ENCODE measurements around the gene SLC6A1.

SLC6A1 gene

GRCh38 chr3:10970306-10970960 lies 22.1 kb upstream of the SLC6A1 start:
- DNase-seq (ENCODE audit: low read depth in 3 of 3, low spot score in 1 of 3) = no peak

- DNase-seq (ENCODE audit: low read depth in 3 of 3, low spot score in 1 of 3) = no peak
Measured at GRCh38 chr3:10972072-10972782, 20.3 kb upstream of the SLC6A1 start.

DNA sequence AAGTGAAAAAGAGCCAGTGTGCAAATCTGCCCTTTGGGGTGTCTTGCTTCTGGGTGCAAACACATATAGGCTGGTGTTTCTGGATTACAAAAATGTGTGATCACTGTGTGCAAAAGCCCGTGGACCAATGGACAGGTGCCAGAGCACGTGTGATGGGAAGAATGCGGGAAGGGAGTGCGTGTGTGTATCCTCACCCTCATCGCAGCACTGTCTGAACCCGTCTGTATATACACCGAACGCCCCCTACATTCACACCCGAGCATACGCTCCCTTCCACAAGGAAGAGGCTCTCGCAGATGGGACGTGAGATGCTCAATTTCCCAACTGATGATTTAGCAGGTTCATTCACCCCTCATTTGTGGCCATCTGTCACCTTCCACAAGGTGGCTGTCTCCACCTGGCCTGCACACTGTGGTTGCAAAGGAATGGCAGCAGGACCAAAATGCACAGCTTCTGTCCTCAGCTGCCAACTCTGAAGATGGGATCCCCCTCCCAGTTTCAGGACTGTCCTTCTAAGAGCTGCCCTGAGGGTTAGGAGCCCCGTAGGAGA lies 19.4 kb upstream of the SLC6A1 start:
- DNase-seq (ENCODE audit: low read depth in 3 of 3, low spot score in 1 of 3) = no peak

DNA sequence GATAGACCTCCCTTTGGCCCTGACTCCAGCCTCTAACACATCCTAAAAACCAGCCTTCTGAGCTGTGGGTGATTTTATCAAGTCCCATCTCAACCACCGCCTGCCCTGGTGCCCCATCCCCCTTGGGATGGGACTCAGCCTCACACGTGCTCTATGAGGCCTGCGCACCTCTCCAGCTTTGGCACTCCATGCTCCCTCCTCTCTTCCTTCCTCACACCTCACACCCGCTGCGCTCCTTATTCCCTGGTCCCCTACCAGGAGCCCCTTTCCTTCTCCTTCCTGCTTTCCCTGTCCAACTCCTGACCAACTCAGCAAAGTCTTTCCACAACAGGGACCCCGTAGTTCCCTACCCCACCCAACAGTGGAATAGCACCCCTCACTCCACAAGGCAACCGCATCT lies 18.4 kb upstream of the SLC6A1 start:
- no peak for DNase-seq (ENCODE audit: low read depth in 3 of 3, low spot score in 1 of 3)

- no peak for DNase-seq (ENCODE audit: low read depth in 3 of 3, low spot score in 1 of 3)
Measured at GRCh38 chr3:10974746-10975375, 17.7 kb upstream of the SLC6A1 start.

DNA sequence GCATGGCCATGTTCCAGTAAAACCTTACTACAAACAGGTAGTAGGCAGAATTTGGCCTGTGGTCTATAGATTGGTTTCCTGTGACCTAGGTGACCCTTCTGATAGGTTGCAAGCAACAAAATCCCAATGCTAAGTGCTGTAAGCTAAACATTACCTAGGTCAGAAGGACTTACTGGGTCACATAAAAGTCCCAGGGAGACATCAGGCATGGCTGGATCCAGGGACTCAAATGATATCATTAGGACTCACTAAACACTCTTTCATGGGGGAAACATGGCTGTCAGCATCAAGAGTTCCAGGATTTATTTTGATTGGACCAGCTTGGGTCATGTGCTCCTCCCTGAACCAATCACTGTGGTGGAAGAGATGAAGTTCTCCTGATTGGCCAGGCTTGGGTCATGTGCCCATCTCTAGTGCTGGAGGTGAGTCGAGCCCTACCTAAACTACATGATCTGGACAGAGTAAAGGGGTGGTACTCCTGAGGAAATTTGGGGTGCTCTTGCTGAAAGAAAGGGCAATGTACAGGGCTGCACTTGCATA lies 16.8 kb upstream of the SLC6A1 start:
- no peak for DNase-seq (ENCODE audit: low read depth in 3 of 3, low spot score in 1 of 3)

DNA sequence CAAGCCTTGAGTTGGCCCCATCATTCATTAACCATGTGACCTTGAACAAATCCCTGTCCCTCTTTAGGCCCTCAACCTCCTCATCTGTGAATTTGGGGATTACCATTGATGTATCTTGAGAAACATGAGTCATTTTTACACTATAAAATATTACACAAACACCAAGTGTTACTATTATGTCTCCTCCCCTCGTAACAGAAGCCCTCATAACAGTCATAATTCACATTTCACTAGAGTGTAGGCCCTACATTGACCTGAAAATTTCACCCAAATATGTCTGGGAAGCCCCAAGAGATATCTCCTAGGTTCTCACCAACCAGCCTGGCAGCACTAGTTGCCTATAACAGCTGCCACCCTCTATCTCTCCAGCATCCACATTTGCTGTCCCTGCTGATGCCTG lies 15.8 kb upstream of the SLC6A1 start:
- DNase-seq (ENCODE audit: low read depth in 3 of 3, low spot score in 1 of 3) = no peak

DNA sequence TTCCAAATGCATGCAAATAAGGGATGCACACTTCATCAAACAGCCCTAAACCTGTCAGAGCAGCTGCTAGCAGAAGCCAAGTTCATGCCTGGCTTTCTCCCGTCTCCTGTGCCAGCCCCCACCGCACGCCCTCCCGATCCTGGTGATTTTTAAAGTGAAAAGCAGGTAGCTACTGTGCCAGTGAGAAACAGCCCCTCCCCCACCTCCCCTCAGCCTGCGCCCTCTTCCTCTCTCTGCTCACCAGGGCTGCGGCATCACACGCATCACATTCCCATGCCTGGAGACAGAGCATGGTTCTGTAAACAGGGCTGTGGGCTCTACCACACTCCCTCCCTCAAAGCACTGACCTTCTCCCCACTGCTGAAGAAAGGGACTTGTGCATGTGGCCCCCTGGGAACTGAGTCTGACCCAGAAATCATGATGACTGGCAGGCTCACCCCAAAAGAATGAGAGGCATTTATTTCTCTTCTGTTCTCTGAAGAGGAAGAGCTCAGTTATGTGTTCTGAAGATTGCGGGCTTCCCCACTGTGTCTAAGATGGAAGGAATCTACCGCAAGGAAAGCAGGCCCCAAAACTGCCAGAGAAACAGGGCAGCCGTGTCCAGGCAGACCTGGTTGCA lies 14.5 kb upstream of the SLC6A1 start:
- no peak for DNase-seq (ENCODE audit: low read depth in 3 of 3, low spot score in 1 of 3)

DNA sequence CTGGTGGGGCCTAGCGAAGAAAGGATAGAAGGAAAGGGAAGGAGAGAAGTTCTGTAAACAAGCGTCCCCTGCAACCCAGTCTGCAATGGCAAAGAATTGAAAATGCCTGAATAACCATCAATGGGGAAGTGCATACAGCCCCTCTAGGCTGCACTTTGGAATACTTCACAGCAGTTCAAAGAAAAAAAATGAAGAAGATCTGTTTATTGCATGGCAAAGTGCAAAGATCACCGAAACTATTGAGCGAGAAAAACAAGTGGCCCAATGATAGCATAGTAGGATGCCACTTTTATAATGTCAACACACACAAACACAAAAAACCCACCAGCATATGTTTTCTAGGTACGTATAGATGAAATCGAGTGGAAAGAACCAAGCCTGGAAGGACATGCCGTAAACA lies 13.6 kb upstream of the SLC6A1 start:
- no peak for DNase-seq (ENCODE audit: low read depth in 3 of 3, low spot score in 1 of 3)

- no peak for DNase-seq (ENCODE audit: low read depth in 3 of 3, low spot score in 1 of 3)
Measured at GRCh38 chr3:10980312-10980711, 12.2 kb upstream of the SLC6A1 start.

- DNase-seq (ENCODE audit: low read depth in 3 of 3, low spot score in 1 of 3) = no peak
Measured at GRCh38 chr3:10981031-10981430, 11.5 kb upstream of the SLC6A1 start.

GRCh38 chr3:10981961-10982360 lies 10.6 kb upstream of the SLC6A1 start:
- no peak for DNase-seq (ENCODE audit: low read depth in 3 of 3, low spot score in 1 of 3)

GRCh38 chr3:10982782-10983181 lies 9.8 kb upstream of the SLC6A1 start:
- DNase-seq (ENCODE audit: low read depth in 3 of 3, low spot score in 1 of 3) = no peak

- no peak for DNase-seq (ENCODE audit: low read depth in 3 of 3, low spot score in 1 of 3)
Measured at GRCh38 chr3:10983219-10983916, 9.2 kb upstream of the SLC6A1 start.

DNA sequence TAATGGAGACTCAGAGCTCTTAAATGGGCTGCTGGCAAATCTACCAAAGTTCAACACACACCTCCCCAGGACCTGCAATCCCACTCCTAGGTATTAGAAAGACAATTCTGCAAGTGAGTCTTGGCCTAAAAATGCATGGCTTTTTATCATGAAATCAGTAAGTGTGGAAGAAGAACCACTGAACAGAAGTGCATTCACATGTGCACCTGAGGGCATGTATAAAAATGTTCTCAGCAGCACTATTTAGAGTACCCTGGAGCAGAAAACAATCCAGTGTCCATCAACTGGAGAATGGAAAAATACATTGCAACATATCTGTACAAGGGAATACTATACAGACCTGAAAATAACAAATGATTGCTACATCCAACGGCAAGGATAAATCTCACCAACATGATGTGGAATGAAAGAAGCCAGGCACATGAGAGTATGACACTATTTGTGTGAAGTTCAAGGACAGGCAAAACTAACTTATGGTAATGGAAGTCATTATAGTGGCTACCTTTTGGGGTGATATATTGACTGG lies 8.1 kb upstream of the SLC6A1 start:
- no peak for DNase-seq (ENCODE audit: low read depth in 3 of 3, low spot score in 1 of 3)

- no peak for DNase-seq (ENCODE audit: low read depth in 3 of 3, low spot score in 1 of 3)
Measured at GRCh38 chr3:10985181-10985580, 7.4 kb upstream of the SLC6A1 start.

GRCh38 chr3:10986592-10986991 lies 6.0 kb upstream of the SLC6A1 start:
- DNase-seq (ENCODE audit: low read depth in 3 of 3, low spot score in 1 of 3) = no peak

GRCh38 chr3:10988001-10988665 lies 4.4 kb upstream of the SLC6A1 start:
- DNase-seq (ENCODE audit: low read depth in 3 of 3, low spot score in 1 of 3) = no peak

GRCh38 chr3:10988991-10989484 lies 3.5 kb upstream of the SLC6A1 start:
- DNase-seq (ENCODE audit: low read depth in 3 of 3, low spot score in 1 of 3) = no peak
